HL-60 (cell line): ENCODE results near the gene SLC16A7.

Source experiments
- REST ChIP-seq: IDR thresholded peaks from 2 replicates; pipeline ENCODE4 v1.6.1; 2012; ENCODE audit warnings: low read depth; ENCODE audit not compliant: insufficient replicate concordance
- SPI1 ChIP-seq: IDR thresholded peaks from 2 replicates; pipeline ENCODE4 v1.6.1; 2012; ENCODE audit warnings: low read depth, mild to moderate bottlenecking, borderline replicate concordance
- TF ChIP-seq, protein P1 (sequence below): IDR thresholded peaks from one replicate; pipeline ENCODE4 v1.5.1; 2011; ENCODE audit warnings: low read length, control low read depth, inconsistent platforms; ENCODE audit not compliant: insufficient read depth

DNA sequence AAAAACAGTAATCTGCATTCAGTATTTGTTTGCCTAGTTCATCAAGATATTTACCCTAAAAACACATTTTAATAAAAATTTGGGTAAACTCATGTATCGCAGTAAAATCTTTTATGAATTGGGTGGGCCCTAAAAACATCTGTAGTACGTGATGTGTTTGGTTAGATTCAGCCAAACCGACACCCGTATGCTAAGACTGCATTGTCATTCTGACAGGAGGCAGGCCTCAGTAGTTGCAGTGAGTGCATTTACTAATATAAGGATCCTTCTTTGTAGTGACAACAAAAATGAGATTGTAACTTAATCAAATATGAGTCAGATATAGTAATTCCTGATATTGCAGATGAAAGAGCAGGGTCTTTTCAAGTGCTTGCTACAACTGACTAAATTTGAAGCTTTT lies 191.8 kb downstream of the SLC16A7 start:
- TF ChIP-seq, protein P1, sequence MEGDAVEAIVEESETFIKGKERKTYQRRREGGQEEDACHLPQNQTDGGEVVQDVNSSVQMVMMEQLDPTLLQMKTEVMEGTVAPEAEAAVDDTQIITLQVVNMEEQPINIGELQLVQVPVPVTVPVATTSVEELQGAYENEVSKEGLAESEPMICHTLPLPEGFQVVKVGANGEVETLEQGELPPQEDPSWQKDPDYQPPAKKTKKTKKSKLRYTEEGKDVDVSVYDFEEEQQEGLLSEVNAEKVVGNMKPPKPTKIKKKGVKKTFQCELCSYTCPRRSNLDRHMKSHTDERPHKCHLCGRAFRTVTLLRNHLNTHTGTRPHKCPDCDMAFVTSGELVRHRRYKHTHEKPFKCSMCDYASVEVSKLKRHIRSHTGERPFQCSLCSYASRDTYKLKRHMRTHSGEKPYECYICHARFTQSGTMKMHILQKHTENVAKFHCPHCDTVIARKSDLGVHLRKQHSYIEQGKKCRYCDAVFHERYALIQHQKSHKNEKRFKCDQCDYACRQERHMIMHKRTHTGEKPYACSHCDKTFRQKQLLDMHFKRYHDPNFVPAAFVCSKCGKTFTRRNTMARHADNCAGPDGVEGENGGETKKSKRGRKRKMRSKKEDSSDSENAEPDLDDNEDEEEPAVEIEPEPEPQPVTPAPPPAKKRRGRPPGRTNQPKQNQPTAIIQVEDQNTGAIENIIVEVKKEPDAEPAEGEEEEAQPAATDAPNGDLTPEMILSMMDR: no peak
- TF ChIP-seq REST: no peak
- no peak for TF ChIP-seq SPI1
